Heart right ventricle (tissue), 16 donors: ENCODE data around the gene ANKH. TPM values are rescaled to one million over a fixed set of nuclear protein-coding genes. Genes with fewer than 3 reads are reported as not detected.

Source experiments
- ATAC-seq, 8 donors: fragments of 200-7000 bp; cut with Tn5 transposase; one replicate each; pipeline ENCODE4 v1.9.1; 2020; ENCODE audit warnings: mild to moderate bottlenecking in 8 of 8, moderate library complexity in 8 of 8, moderate number of reproducible peaks in 1 of 8
- DNase-seq, 2 donors: peaks; one replicate each; pipeline ENCODE4 v3.0.0-alpha.2; 2020
- H3K27ac ChIP-seq, 10 donors: fragments of 200-600 bp; sonication (generic) in 2 of 10; one replicate each; pipeline versions ENCODE4 v1.5.0 to v1.8.0; 2020 to 2022; ENCODE audit warnings: mild to moderate bottlenecking in 3 of 10
- H3K27me3 ChIP-seq, 7 donors: fragments of 200-600 bp; one replicate each; pipeline ENCODE4 v1.8.0; 2021 to 2022; ENCODE audit warnings: mild to moderate bottlenecking in 2 of 7
- H3K36me3 ChIP-seq, 9 donors: fragments of 200-600 bp; sonication (generic) in 1 of 9; one replicate each; pipeline versions ENCODE4 v1.5.0 to v1.8.0; 2020 to 2022; ENCODE audit warnings: mild to moderate bottlenecking in 2 of 9
- H3K4me1 ChIP-seq, 9 donors: fragments of 200-600 bp; sonication (generic) in 1 of 9; one replicate each; pipeline versions ENCODE4 v1.5.0 to v1.8.0; 2020 to 2022; ENCODE audit warnings: mild to moderate bottlenecking in 4 of 9
- H3K4me3 ChIP-seq, 10 donors: fragments of 200-600 bp; sonication (generic) in 2 of 10; one replicate each; pipeline versions ENCODE4 v1.5.0 to v1.8.0; 2020 to 2022; ENCODE audit warnings: mild to moderate bottlenecking in 7 of 10, moderate library complexity in 2 of 10
- H3K9me3 ChIP-seq, 11 donors: fragments of 200-600 bp in 10 of 11; sonication (generic) in 2 of 11; one replicate each; pipeline versions ENCODE4 v1.5.0 to v1.8.0; 2013 to 2022; ENCODE audit warnings: mild to moderate bottlenecking in 2 of 11, control low read depth in 1 of 11, moderate library complexity in 1 of 11
- CTCF ChIP-seq, 9 donors: fragments of 200-600 bp; sonication (generic) in 2 of 9; IDR thresholded peaks; one replicate each; pipeline versions ENCODE4 v1.5.0 to v1.8.0; 2021 to 2022; ENCODE audit warnings: antibody characterized with exemption in 9 of 9, mild to moderate bottlenecking in 5 of 9, moderate library complexity in 1 of 9
- WGBS, 2 donors: extraction: QIAGEN DNeasy Blood & Tissue Kit; methylation state at CpG; one replicate each; pipeline ENCODE4 v1.1.7; 2013; ENCODE audit warnings: inconsistent platforms in 1 of 2; 5-methylcytosine and 5-hydroxymethylcytosine counted together
- intact Hi-C, 10 donors: fragments of 100-400 bp; cut with DNase I; formaldehyde crosslinking; loops; one replicate each; pipeline versions ENCODE4 v1.11.1 to v1.14.2; 2022
- polyA plus RNA-seq, 2 donors: library from polyadenylated mRNA; stranded (reverse); fragments of 200-250 nt; gene quantifications; one replicate each; pipeline ENCODE4 v1.2.3, GENCODE V29; 2013
- total RNA-seq, 10 donors: library from RNA; stranded (reverse); fragmentation: NEBNext Ultra II Directional in 3 of 10; extraction: Animal tissue kit (Norgen Biotek cat#: 25700) in 3 of 10; gene quantifications; one replicate each; pipeline versions ENCODE4 v1.2.1 to v1.2.4, GENCODE V29; 2021 to 2023
- donor health status: Arrhythmogenic right ventricular cardiomyopathy.
- donor health status: ischemic (EF 13 %, LVEDD 7.1; RV severe dilation, severe dysfunction).
- donor health status: healthy with polysubstance abuse.
- donor health status: DM: no; HTN: yes; CAD: no.
- donor health status: DM: no; HTN: no; CAD: no.
- donor health status: ischemic (EF 25% LVEDD 6.9; RV normal size, moderate dysfunction).
- donor health status: ischemic (EF 25% LVEDD 5.7; RV mildly dilated, moderate dysfunction).
- donor health status: healthy.
- donor health status: DM: yes; HTN: yes; CAD: no.
- donor health status: Ischemic cardiomyopathy.
- donor health status: ischemic (EF 35%, LVEDD 5.7; RV mildly dilated, moderate dysfunction).
- donor health status: nonischemic (EF 11% LVEDD 7.7; RV severe dilation, severe dysfunction).
- donor health status: DM: yes; HTN: yes; CAD: no.
- donor health status: PGD.
- donor health status: ischemic (EF 29% LVEDD 5.4; RV normal size, mild dysfunction).
- donor health status: nonischemic (EF 23%, LVEDD 6.1; RV moderate dilation, normal function).

The ANKH gene
- total and polyA plus RNA-seq, 12 donors: 51.0 to 256 (median 192) TPM

- no peaks in the 10 kb centered on the region for H3K36me3 ChIP-seq
- H3K9me3 ChIP-seq: no peaks in the 10 kb centered on the region
- intact Hi-C loops: no loop called here
- ATAC-seq (peak in 1 of 8 donors; percentile 10), DNase-seq (no peak)
- H3K4me1 ChIP-seq: peaks cover 0 to 42% (median 34%) of the 10 kb centered on the region in 9 donors
- no peak overlapping the region for H3K4me3 ChIP-seq
- no peaks in the 10 kb centered on the region for H3K27me3 ChIP-seq
- 68 to 76% methylated on average over 14 of the region's 14 CpGs for whole genome bisulfite sequencing, 2 donors
- TF ChIP-seq CTCF (IDR thresholded peaks at IDR 0.05): no peak
- H3K27ac ChIP-seq: peak overlapping the region in 2 of 10 donors; percentile 38 to 56
These were observed 31.4 kb upstream of the ANKH start for GRCh38 chr5:14902826-14903560.

GRCh38 chr5:14901462-14902051 is 30.0 kb upstream of the ANKH start:
- peak overlapping the region; percentile 56 to 90 (median 77) for H3K27ac ChIP-seq
- WGBS, 2 donors: 32 to 34% methylated on average over 7 of the region's 7 CpGs
- no peak for DNase-seq

GRCh38 chr5:14900693-14901461 is 29.3 kb upstream of the ANKH start:
- H3K27ac ChIP-seq: peak overlapping the region; percentile 56 to 90 (median 77)
- intact Hi-C loops: no loop called here

More at GRCh38 chr5:14901462-14902051, 30.0 kb upstream of the ANKH start:
- intact Hi-C loops: no loop called here
- H3K4me3 ChIP-seq: no peak overlapping the region
- peak; percentile 44 to 75 (median 54) for ATAC-seq
- no peaks in the 10 kb centered on the region for H3K36me3 ChIP-seq
- no peak for TF ChIP-seq CTCF (IDR thresholded peaks at IDR 0.05)
- no peaks in the 10 kb centered on the region for H3K9me3 ChIP-seq
- peaks cover 0 to 41% (median 34%) of the 10 kb centered on the region in 9 donors for H3K4me1 ChIP-seq
- H3K27me3 ChIP-seq: no peaks in the 10 kb centered on the region

More at GRCh38 chr5:14900693-14901461, 29.3 kb upstream of the ANKH start:
- Histone ChIP-seq H3K36me3 (no peaks in the 10 kb centered on the region), H3K4me1 (peaks cover 0 to 41% (median 34%) of the 10 kb centered on the region in 9 donors), H3K27me3 (no peaks in the 10 kb centered on the region), H3K4me3 (no peak overlapping the region), H3K9me3 (no peaks in the 10 kb centered on the region)
- 28 to 31% methylated on average over 9 of the region's 9 CpGs for WGBS, 2 donors
- no peak for TF ChIP-seq CTCF (IDR thresholded peaks at IDR 0.05)
- ATAC-seq (peak; percentile 87 to 95 (median 92)), DNase-seq (peak; percentile 32 to 80)
